Endothelial cell of umbilical vein (primary cell): ENCODE measurements around the gene MOG. TPM values are rescaled to one million over a fixed set of nuclear protein-coding genes. Genes with fewer than 3 reads are reported as not detected.

Experiments
- BruUV-seq: library from RNA; stranded (reverse); fragments of 400-500 nt; replicated peaks from 2 replicates; lab custom pipeline; 2021; lab: Mats Ljungman, UMichigan
- CTCF ChIA-PET: fragments of 300-600, 350-600 bp; sonication (Branson Sonifier 250); formaldehyde crosslinking; loops from one replicate; lab custom pipeline; 2021; ENCODE audit warnings: antibody characterized with exemption, inconsistent platforms; lab: Charles Lee
- POLR2A ChIA-PET: fragments of 300-600, 350-600 bp; sonication (Branson Sonifier 250); formaldehyde crosslinking; loops from one replicate; lab custom pipeline; 2021; ENCODE audit warnings: antibody characterized with exemption, inconsistent platforms; lab: Charles Lee
- DNase-seq: peaks from one replicate; pipeline ENCODE4 v3.0.0-alpha.2; 2011; ENCODE audit warnings: low read depth, low spot score
- FAIRE-seq: peaks from 2 replicates; lab custom pipeline; 2011; peaks lifted over from hg19 to GRCh38; lab: Jason Lieb, UNC
- H2AFZ ChIP-seq: 2 replicates; pipeline ENCODE4 v1.6.0; 2012; ENCODE audit warnings: low read depth, low read length, control low read depth, inconsistent platforms
- H3K27ac ChIP-seq: 2 replicates; pipeline ENCODE4 v1.5.1; 2011; ENCODE audit warnings: low read depth, mild to moderate bottlenecking, control low read depth, low read length, moderate library complexity; ENCODE audit not compliant: insufficient read depth
- H3K27me3 ChIP-seq, 2 experiments: 2 replicates each; pipeline versions ENCODE4 v1.6.0 to v1.6.1; 2011; ENCODE audit warnings: low read length in 2 of 2, mixed read lengths in 1 of 2; ENCODE audit not compliant: control insufficient read depth in 2 of 2, insufficient read depth in 2 of 2
- H3K36me3 ChIP-seq, 2 experiments: 2 replicates in 1 of 2; 3 replicates in 1 of 2; pipeline ENCODE4 v1.5.1; 2011; ENCODE audit warnings: low read length in 2 of 2, mild to moderate bottlenecking in 1 of 2, moderate library complexity in 1 of 2; ENCODE audit not compliant: control insufficient read depth in 2 of 2, insufficient read depth in 2 of 2; ENCODE audit errors: extremely low read depth in 1 of 2
- H3K4me1 ChIP-seq: 3 replicates; pipeline ENCODE4 v1.5.1; 2011; ENCODE audit warnings: mild to moderate bottlenecking, low read length; ENCODE audit not compliant: control insufficient read depth, insufficient read depth; ENCODE audit errors: extremely low read depth
- H3K4me2 ChIP-seq: 2 replicates; pipeline ENCODE4 v1.6.1; 2011; ENCODE audit warnings: low read length, control low read depth, mixed read lengths; ENCODE audit not compliant: insufficient read depth
- H3K4me3 ChIP-seq, 3 experiments: fragments of 200-600 bp in 1 of 3; sonication (generic), shearing (Covaris generic) in 1 of 3; replicated peaks in 1 of 3; 2 replicates each; pipeline ENCODE4 v1.5.1; 2011 to 2016; ENCODE audit warnings: control low read depth in 3 of 3, low read length in 3 of 3, mild to moderate bottlenecking in 2 of 3, inconsistent platforms in 1 of 3, low read depth in 1 of 3, moderate library complexity in 1 of 3; ENCODE audit not compliant: insufficient read depth in 1 of 3
- H3K79me2 ChIP-seq: 2 replicates; pipeline ENCODE4 v1.6.0; 2012; ENCODE audit warnings: low read length, inconsistent platforms; ENCODE audit not compliant: control insufficient read depth, insufficient read depth
- H3K9ac ChIP-seq: replicated peaks from 2 replicates; pipeline ENCODE3; 2011; ENCODE audit warnings: low read length, control low read depth; ENCODE audit not compliant: insufficient read depth; ENCODE audit errors: extremely low read depth
- H3K9me1 ChIP-seq: replicated peaks from 3 replicates; pipeline ENCODE4 v1.6.0; 2011; ENCODE audit warnings: mild to moderate bottlenecking, low read length; ENCODE audit not compliant: control insufficient read depth, insufficient read depth; ENCODE audit errors: extremely low read depth
- H3K9me3 ChIP-seq: replicated peaks from 2 replicates; pipeline ENCODE4 v1.5.1; 2012; ENCODE audit warnings: low read length, inconsistent platforms; ENCODE audit not compliant: control insufficient read depth, insufficient read depth
- H4K20me1 ChIP-seq: replicated peaks from 2 replicates; pipeline ENCODE3; 2011; ENCODE audit warnings: mild to moderate bottlenecking, low read length; ENCODE audit not compliant: control insufficient read depth, insufficient read depth; ENCODE audit errors: extremely low read depth
- CTCF ChIP-seq, 2 donors: IDR thresholded peaks; 1 replicate in 1 of 2; 2 replicates in 1 of 2; pipeline ENCODE4 v1.5.1; 2011; ENCODE audit warnings: low read length in 2 of 2, mild to moderate bottlenecking in 2 of 2, moderate library complexity in 2 of 2, control low read depth in 1 of 2, inconsistent platforms in 1 of 2, low read depth in 1 of 2; ENCODE audit not compliant: insufficient read depth in 1 of 2; ENCODE audit errors: extremely low read depth in 1 of 2
- EZH2 ChIP-seq: IDR thresholded peaks from 2 replicates; pipeline ENCODE4 v1.6.1; 2012; ENCODE audit warnings: borderline replicate concordance, low read depth, mild to moderate bottlenecking, moderate library complexity, low read length, inconsistent platforms; ENCODE audit not compliant: severe bottlenecking
- FOS ChIP-seq: IDR thresholded peaks from 2 replicates; pipeline ENCODE4 v1.6.1; 2011; ENCODE audit warnings: mild to moderate bottlenecking, low read length, moderate library complexity, borderline replicate concordance; ENCODE audit not compliant: insufficient read depth
- GATA2 ChIP-seq: IDR thresholded peaks from 2 replicates; pipeline ENCODE4 v1.7.0; 2011; ENCODE audit warnings: low read depth, mild to moderate bottlenecking, moderate library complexity, mixed read lengths, low read length; ENCODE audit not compliant: insufficient read length, insufficient read depth
- JUN ChIP-seq: IDR thresholded peaks from 2 replicates; pipeline ENCODE4 v1.6.1; 2011; ENCODE audit warnings: borderline replicate concordance, low read depth; ENCODE audit not compliant: insufficient read length, insufficient read depth
- MAX ChIP-seq: IDR thresholded peaks from 2 replicates; pipeline ENCODE4 v1.6.1; 2011; ENCODE audit not compliant: insufficient read depth, insufficient read length
- MYC ChIP-seq: IDR thresholded peaks from one replicate; pipeline ENCODE4 v1.6.1; 2011; ENCODE audit warnings: mild to moderate bottlenecking, low read depth, low read length
- POLR2A ChIP-seq: IDR thresholded peaks from 2 replicates; pipeline ENCODE4 v1.6.1; 2012; ENCODE audit warnings: low read depth, mild to moderate bottlenecking, control low read depth, low read length
- POLR2AphosphoS5 ChIP-seq: IDR thresholded peaks from 2 replicates; pipeline ENCODE4 v1.6.1; 2012; ENCODE audit warnings: low read depth, mild to moderate bottlenecking, control low read depth, low read length, moderate library complexity; ENCODE audit not compliant: insufficient read depth
- dilution Hi-C: fragments of 300-500 bp; cut with MboI; formaldehyde crosslinking; loops from one replicate; pipeline ENCODE4 v1.15.0; 2019; ENCODE audit warnings: low sequenced_read_pairs; ENCODE audit not compliant: extremely low pct_ligation_motif_present
- intact Hi-C: fragments of 100-400 bp; cut with micrococcal nuclease; formaldehyde crosslinking; loops from one replicate; pipeline ENCODE4 v1.10.0; 2022
- polyA plus RNA-seq, 4 experiments: library from polyadenylated mRNA; depleted of rRNA in 3 of 4; stranded (reverse) in 3 of 4; unstranded in 1 of 4; fragments of >200 nt; gene quantifications; 2 replicates each; pipeline versions ENCODE4 v1.2.1 to v1.2.3, GENCODE V29; 2011 to 2012; ENCODE audit warnings: missing spikeins in 1 of 4
- total RNA-seq: library from RNA; stranded (reverse); gene quantifications from 2 replicates; pipeline ENCODE4 v1.2.3, GENCODE V29; 2021

MOG gene
- total and polyA plus RNA-seq, 2 donors (not counting 3 experiments of a cell fraction or from before 2014, with no cell fraction given): not detected

DNA sequence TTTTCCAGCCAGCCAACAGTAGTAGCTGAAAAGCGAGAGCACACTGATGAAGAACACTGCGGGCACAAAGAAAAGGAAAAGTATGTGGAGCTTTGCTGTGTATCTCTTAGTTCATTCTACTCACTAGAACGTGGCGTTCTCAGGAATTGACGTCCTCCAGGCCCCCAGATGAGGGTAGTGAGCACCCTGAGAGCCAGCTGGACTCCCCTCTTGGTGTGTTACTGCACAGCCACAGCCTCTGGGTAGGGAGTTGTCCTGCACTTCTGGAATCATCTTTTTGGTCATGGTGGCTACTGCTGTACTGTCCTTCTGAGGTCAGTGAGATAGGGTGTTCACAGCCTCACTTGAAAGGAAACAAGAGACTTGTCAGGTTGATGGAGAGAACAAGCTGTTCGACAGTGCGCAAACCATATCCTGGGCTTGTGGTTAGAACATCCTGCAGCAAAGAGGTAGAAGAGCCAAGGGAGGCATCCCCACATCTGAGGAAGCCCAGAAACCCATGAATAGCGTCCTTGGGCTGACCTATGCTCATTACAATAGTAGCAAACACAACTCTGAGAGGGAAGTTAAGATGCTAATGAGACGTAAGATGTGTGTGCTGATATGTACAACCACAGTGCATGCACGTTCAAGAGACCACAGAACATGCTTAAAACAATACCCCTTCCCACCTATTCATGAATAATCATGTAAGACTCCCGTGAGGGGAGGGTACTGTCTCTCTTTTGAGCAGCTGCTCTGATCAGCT is 51.7 kb downstream of the MOG start:
- Histone ChIP-seq H3K27me3 (peaks cover 7 to 8% of the 10 kb centered on the region in 2 experiments), H3K36me3 (no peaks in the 10 kb centered on the region), H3K4me3 (no peak overlapping the region), H3K4me1 (no peaks in the 10 kb centered on the region), H3K4me2 (no peak overlapping the region), H3K9me3 (no peaks in the 10 kb centered on the region), H3K79me2 (no peaks in the 10 kb centered on the region), H4K20me1 (no peaks in the 10 kb centered on the region), H2AFZ (no peak overlapping the region), H3K9me1 (no peaks in the 10 kb centered on the region), H3K27ac (no peak overlapping the region), H3K9ac (no peak overlapping the region)
- POLR2A ChIA-PET: no interaction called here
- DNase-seq: no peak
- TF ChIP-seq JUN (no peak), EZH2 (no peak), MAX (no peak), MYC (no peak), GATA2 (no peak), FOS (no peak), CTCF (IDR thresholded peaks at IDR 0.05; ENCODE audit: extremely low read depth in 1 of 2, insufficient read depth in 1 of 2, low read depth in 1 of 2, low read length in 2 of 2) (no peak), POLR2A (no peak), POLR2AphosphoS5 (no peak)
- no peak for FAIRE-seq
- no TSS peak for BruUV-seq
- intact Hi-C loops (no loop called here), dilution Hi-C loops (no loop called here)
- CTCF ChIA-PET: interaction anchor here (0.9 to 3.0 kb wide), 7 partner anchors 10 to 423 kb away, joined by 3 to 10 read pairs (median 6); no protein-coding TSS in a partner anchor
